B cell (primary cell): ENCODE measurements around the gene ELL. TPM values are rescaled to one million over a fixed set of nuclear protein-coding genes. Genes with fewer than 3 reads are reported as not detected.

ENCODE experiments used
- ATAC-seq: fragments of 200-7000 bp; cut with Tn5 transposase; one replicate; pipeline ENCODE4 v1.10.0; 2021; ENCODE audit warnings: low read depth, mild to moderate bottlenecking, moderate number of reproducible peaks, moderate library complexity
- CTCF ChIA-PET: fragments of 350-600 bp; sonication (Branson Sonifier 250); formaldehyde crosslinking; loops from one replicate; lab custom pipeline; 2021; ENCODE audit warnings: antibody characterized with exemption, inconsistent platforms; lab: Charles Lee
- POLR2A ChIA-PET: fragments of 350-600 bp; sonication (Branson Sonifier 250); formaldehyde crosslinking; loops from one replicate; lab custom pipeline; 2021; ENCODE audit warnings: antibody characterized with exemption; lab: Charles Lee
- DNase-seq: peaks from one replicate; pipeline ENCODE4 v3.0.0; 2013
- H2AFZ ChIP-seq: 2 replicates; pipeline ENCODE4 v1.6.1; 2012; ENCODE audit warnings: mild to moderate bottlenecking, low read depth, low read length; ENCODE audit not compliant: insufficient read depth, poor library complexity, severe bottlenecking
- H3K27ac ChIP-seq, 2 donors: 1 replicate in 1 of 2; 2 replicates in 1 of 2; pipeline ENCODE4 v1.5.1; 2012 to 2013; ENCODE audit warnings: low read length in 2 of 2, mild to moderate bottlenecking in 2 of 2, moderate library complexity in 1 of 2
- H3K27me3 ChIP-seq, 4 experiments: fragments of 200-600 bp in 1 of 4; sonication (generic) in 1 of 4; replicated peaks in 1 of 4; 1 replicate in 2 of 4; 2 replicates in 2 of 4; pipeline versions ENCODE4 v1.6.1 to v1.7.0; 2013 to 2016; ENCODE audit warnings: low read length in 3 of 4, mild to moderate bottlenecking in 2 of 4, mixed read lengths in 1 of 4, moderate library complexity in 1 of 4; ENCODE audit not compliant: insufficient read depth in 4 of 4, control insufficient read depth in 3 of 4; ENCODE audit errors: control extremely low read depth in 1 of 4
- H3K36me3 ChIP-seq, 2 experiments: replicated peaks in 1 of 2; 1 replicate in 1 of 2; 2 replicates in 1 of 2; pipeline versions ENCODE4 v1.6.1 to v1.7.1; 2013; ENCODE audit warnings: low read length in 1 of 2; ENCODE audit not compliant: insufficient read depth in 2 of 2, control insufficient read depth in 1 of 2; ENCODE audit errors: control extremely low read depth in 1 of 2, extremely low read depth in 1 of 2
- H3K4me1 ChIP-seq, 2 donors: fragments of 200-600 bp in 1 of 2; sonication (generic) in 1 of 2; 1 replicate in 1 of 2; 2 replicates in 1 of 2; pipeline versions ENCODE4 v1.5.1 to v1.6.1; 2013 to 2017; ENCODE audit warnings: low read length in 2 of 2; ENCODE audit not compliant: control insufficient read depth in 2 of 2, insufficient read depth in 2 of 2
- H3K4me2 ChIP-seq: replicated peaks from 2 replicates; pipeline ENCODE3; 2012; ENCODE audit warnings: mild to moderate bottlenecking, low read depth, low read length; ENCODE audit not compliant: poor library complexity, severe bottlenecking
- H3K4me3 ChIP-seq, 5 experiments: fragments of 200-600 bp in 1 of 5; sonication (generic) in 1 of 5; 1 replicate in 3 of 5; 2 replicates in 2 of 5; pipeline versions ENCODE4 v1.5.1 to v1.7.0; 2011 to 2016; ENCODE audit warnings: low read length in 4 of 5, mild to moderate bottlenecking in 4 of 5, low read depth in 2 of 5, control low read depth in 1 of 5, moderate library complexity in 1 of 5; ENCODE audit not compliant: insufficient read depth in 1 of 5; ENCODE audit errors: control extremely low read depth in 1 of 5, extremely low read depth in 1 of 5
- H3K79me2 ChIP-seq: fragments of 200-600 bp; sonication (generic); one replicate; pipeline ENCODE4 v1.6.0; 2016; ENCODE audit warnings: low read length; ENCODE audit not compliant: control insufficient read depth, insufficient read depth
- H3K9ac ChIP-seq: fragments of 200-600 bp; sonication (generic); 2 replicates; pipeline ENCODE4 v1.6.1; 2017; ENCODE audit warnings: mild to moderate bottlenecking, low read length, moderate library complexity
- H3K9me3 ChIP-seq, 3 donors: one replicate each; pipeline versions ENCODE4 v1.6.1 to v1.7.1; 2013; ENCODE audit warnings: low read length in 2 of 3; ENCODE audit not compliant: control insufficient read depth in 2 of 3, insufficient read depth in 1 of 3; ENCODE audit errors: control extremely low read depth in 1 of 3
- H4K20me1 ChIP-seq: 2 replicates; pipeline ENCODE4 v1.6.0; 2012; ENCODE audit warnings: mild to moderate bottlenecking, low read length; ENCODE audit not compliant: insufficient read depth, control insufficient read depth, poor library complexity, severe bottlenecking
- H3K27ac Mint-ChIP-seq: one replicate; pipeline ENCODE4 v1.8.0; 2021; ENCODE audit warnings: mixed read lengths
- H3K27me3 Mint-ChIP-seq: one replicate; pipeline ENCODE4 v1.8.0; 2021; ENCODE audit warnings: mixed read lengths
- H3K4me1 Mint-ChIP-seq: one replicate; pipeline ENCODE4 v1.8.0; 2021; ENCODE audit warnings: mixed read lengths
- H3K4me3 Mint-ChIP-seq: one replicate; pipeline ENCODE4 v1.8.0; 2021; ENCODE audit warnings: mixed read lengths
- H3K9me3 Mint-ChIP-seq: one replicate; pipeline ENCODE4 v1.8.0; 2022; ENCODE audit warnings: mixed read lengths; ENCODE audit not compliant: insufficient read depth
- CTCF ChIP-seq: fragments of 200-600 bp; IDR thresholded peaks from one replicate; pipeline ENCODE4 v1.8.0; 2022; ENCODE audit warnings: antibody characterized with exemption, mild to moderate bottlenecking
- EZH2 ChIP-seq: IDR thresholded peaks from 2 replicates; pipeline ENCODE4 v1.6.1; 2012; ENCODE audit warnings: borderline replicate concordance, low read depth, mild to moderate bottlenecking, moderate library complexity, low read length; ENCODE audit not compliant: insufficient read depth, poor library complexity, severe bottlenecking
- WGBS: methylation state at CpG from one replicate; pipeline ENCODE4 v1.1.5; 2013; ENCODE audit warnings: missing lambda C conversion rate; ENCODE audit not compliant: insufficient coverage; 5-methylcytosine and 5-hydroxymethylcytosine counted together
- intact Hi-C: fragments of 100-400 bp; cut with micrococcal nuclease; formaldehyde crosslinking; loops from one replicate; pipeline ENCODE4 v1.10.0; 2022
- polyA plus RNA-seq: library from polyadenylated mRNA; depleted of rRNA; stranded (reverse); fragments of >200 nt; gene quantifications from 2 replicates; pipeline ENCODE4 v1.2.3, GENCODE V29; 2012
- total RNA-seq, 2 donors: library from RNA; stranded (reverse); fragments of 120-200 nt in 1 of 2; gene quantifications; 1 replicate in 1 of 2; 2 replicates in 1 of 2; pipeline versions ENCODE4 v1.2.3 to v1.2.4, GENCODE V29; 2013 to 2022

The ELL gene
- total and polyA plus RNA-seq, 2 donors (not counting 1 experiment from before 2014, with no cell fraction given): 21.2 to 31.4 TPM

DNA sequence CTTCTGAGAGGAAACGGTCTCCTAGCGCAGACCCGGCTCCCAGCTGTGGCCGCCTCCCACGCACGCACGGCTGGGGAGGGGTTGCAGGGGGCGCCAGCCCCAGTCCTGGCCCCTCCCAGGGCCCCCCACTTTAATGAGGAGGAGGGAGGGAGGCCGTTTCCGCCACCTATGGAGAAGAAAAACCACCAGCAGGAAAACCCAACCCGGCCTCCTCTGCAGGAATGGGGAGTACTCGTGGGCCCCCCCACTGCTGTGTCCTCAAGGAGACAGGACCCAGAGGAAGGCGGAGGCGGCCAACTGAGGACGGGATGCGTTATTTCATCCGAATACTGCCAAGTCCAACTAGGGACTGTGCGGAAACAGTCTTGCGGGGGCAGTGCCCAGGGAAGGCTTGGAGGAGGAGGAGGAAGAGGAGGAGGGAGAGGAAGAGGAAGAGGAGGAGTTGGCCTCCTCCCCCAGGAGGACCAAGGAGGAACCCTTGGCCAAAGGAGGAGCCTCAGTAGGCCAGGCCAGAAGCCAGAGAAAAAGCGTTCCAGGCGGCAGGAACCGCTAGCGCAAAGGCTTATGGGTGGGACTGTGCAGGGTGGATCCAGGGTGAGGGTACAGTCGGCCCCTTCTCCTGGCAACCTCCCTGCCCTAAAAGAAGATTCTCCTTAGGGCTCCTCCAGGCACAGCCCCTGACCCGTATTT lies 106.5 kb downstream of the ELL start:
- peak; percentile 34 for DNase-seq
- intact Hi-C loops: no loop called here
- WGBS: 8% methylated on average over 22 of the region's 25 CpGs

More for the DNA sequence above, 106.5 kb downstream of the ELL start:
- Histone ChIP-seq H2AFZ (no peak overlapping the region), H3K36me3 (no peaks in the 10 kb centered on the region), H4K20me1 (peaks cover 24% of the 10 kb centered on the region), H3K9ac (no peak overlapping the region), H3K79me2 (peaks cover 6% of the 10 kb centered on the region), H3K4me2 (peak overlapping the region; percentile 26), H3K4me3 (no peak overlapping the region), H3K27ac (no peak overlapping the region), H3K27me3 (peaks cover 0 to 67% (median 37%) of the 10 kb centered on the region in 4 experiments), H3K9me3 (peaks cover 0 to 28% (median 0%) of the 10 kb centered on the region in 3 donors), H3K4me1 (peaks cover 53% of the 10 kb centered on the region in 2 donors)
- ChIA-PET CTCF (interaction anchor here (0.7 to 9.3 kb wide), 5 partner anchors 27 to 184 kb away, joined by 4 to 196 read pairs (median 41); partner anchors contain the start of gene GDF15), POLR2A (interaction anchor here (0.9 kb wide), 1 partner anchor 22 kb away, joined by 3 read pairs; no protein-coding TSS in a partner anchor)
- ATAC-seq: no peak
- no peak overlapping the region for H3K27ac Mint-ChIP-seq
- TF ChIP-seq EZH2 (no peak), CTCF (no peak)
- H3K9me3 Mint-ChIP-seq: no peaks in the 10 kb centered on the region
- peaks cover 49% of the 10 kb centered on the region for H3K4me1 Mint-ChIP-seq
- peak overlapping the region; percentile 19 for H3K4me3 Mint-ChIP-seq
- H3K27me3 Mint-ChIP-seq: peaks cover 53% of the 10 kb centered on the region
